Chondrocyte (in vitro differentiated cells): Measurements from ENCODE around the gene SLC16A8. TPM values are rescaled to one million over a fixed set of nuclear protein-coding genes. Genes with fewer than 3 reads are reported as not detected.

Experiments
- DNase-seq: peaks from one replicate; pipeline ENCODE4 v3.0.0; 2021; ENCODE audit warnings: mixed read lengths, low spot score
- H3K27ac Mint-ChIP-seq: one replicate; pipeline ENCODE4 v1.8.0; 2021; ENCODE audit warnings: mild to moderate bottlenecking, moderate library complexity, mixed read lengths; ENCODE audit not compliant: unreplicated experiment
- H3K27me3 Mint-ChIP-seq: 2 replicates; pipeline ENCODE4 v1.8.0; 2021; ENCODE audit warnings: low read depth, mixed read lengths
- H3K36me3 Mint-ChIP-seq: 2 replicates; pipeline ENCODE4 v1.8.0; 2021; ENCODE audit warnings: low read depth, mixed read lengths
- H3K4me1 Mint-ChIP-seq: 2 replicates; pipeline ENCODE4 v1.8.0; 2021; ENCODE audit warnings: low read depth, mild to moderate bottlenecking, mixed read lengths
- H3K4me3 Mint-ChIP-seq: one replicate; pipeline ENCODE4 v1.8.0; 2021; ENCODE audit warnings: mild to moderate bottlenecking, moderate library complexity, mixed read lengths; ENCODE audit not compliant: unreplicated experiment
- H3K9me3 Mint-ChIP-seq: 2 replicates; pipeline ENCODE4 v1.8.0; 2021; ENCODE audit warnings: low read depth, mixed read lengths
- total RNA-seq: library from RNA; stranded (reverse); gene quantifications from 3 replicates; pipeline ENCODE4 v1.2.1, GENCODE V29; 2021
- TF ChIP-seq, protein P1 (sequence below): fragments of 200-600 bp; sonication (generic); IDR thresholded peaks from 2 replicates; pipeline ENCODE4 v1.5.0; 2021; ENCODE audit warnings: antibody characterized with exemption, mild to moderate bottlenecking, moderate library complexity

Gene SLC16A8
- total RNA-seq, 1 donor from 2014 or later: 0.50 TPM

DNA sequence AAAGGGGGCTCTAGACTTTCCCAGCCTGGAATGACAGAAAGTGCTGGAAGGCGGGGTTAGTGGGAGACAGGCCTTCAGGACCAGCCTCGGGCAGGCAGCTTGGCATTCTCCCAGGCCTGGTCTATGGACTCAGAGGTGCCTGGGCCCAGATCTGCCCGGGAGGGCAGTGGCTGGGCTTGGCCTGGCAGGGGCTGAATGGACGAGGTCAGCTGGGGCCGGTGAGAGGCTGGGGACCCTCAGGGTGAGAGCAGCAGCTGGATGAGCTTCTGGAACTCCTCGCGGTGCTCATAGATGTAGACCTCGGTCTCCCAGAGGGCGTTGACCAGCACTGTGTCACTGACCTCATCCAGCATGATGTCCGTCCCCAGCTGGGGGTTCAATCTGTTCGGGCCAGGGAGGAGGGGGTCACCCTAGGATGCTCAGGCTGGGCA lies 28.0 kb upstream of the SLC16A8 start:
- Mint-ChIP-seq H3K9me3 (no peaks in the 10 kb centered on the region), H3K27me3 (no peaks in the 10 kb centered on the region), H3K36me3 (peaks cover 3% of the 10 kb centered on the region), H3K4me3 (no peak overlapping the region), H3K27ac (no peak overlapping the region), H3K4me1 (peaks cover 4% of the 10 kb centered on the region)
- peak; percentile 86 for DNase-seq
- TF ChIP-seq, protein P1, sequence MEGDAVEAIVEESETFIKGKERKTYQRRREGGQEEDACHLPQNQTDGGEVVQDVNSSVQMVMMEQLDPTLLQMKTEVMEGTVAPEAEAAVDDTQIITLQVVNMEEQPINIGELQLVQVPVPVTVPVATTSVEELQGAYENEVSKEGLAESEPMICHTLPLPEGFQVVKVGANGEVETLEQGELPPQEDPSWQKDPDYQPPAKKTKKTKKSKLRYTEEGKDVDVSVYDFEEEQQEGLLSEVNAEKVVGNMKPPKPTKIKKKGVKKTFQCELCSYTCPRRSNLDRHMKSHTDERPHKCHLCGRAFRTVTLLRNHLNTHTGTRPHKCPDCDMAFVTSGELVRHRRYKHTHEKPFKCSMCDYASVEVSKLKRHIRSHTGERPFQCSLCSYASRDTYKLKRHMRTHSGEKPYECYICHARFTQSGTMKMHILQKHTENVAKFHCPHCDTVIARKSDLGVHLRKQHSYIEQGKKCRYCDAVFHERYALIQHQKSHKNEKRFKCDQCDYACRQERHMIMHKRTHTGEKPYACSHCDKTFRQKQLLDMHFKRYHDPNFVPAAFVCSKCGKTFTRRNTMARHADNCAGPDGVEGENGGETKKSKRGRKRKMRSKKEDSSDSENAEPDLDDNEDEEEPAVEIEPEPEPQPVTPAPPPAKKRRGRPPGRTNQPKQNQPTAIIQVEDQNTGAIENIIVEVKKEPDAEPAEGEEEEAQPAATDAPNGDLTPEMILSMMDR: no peak

DNA sequence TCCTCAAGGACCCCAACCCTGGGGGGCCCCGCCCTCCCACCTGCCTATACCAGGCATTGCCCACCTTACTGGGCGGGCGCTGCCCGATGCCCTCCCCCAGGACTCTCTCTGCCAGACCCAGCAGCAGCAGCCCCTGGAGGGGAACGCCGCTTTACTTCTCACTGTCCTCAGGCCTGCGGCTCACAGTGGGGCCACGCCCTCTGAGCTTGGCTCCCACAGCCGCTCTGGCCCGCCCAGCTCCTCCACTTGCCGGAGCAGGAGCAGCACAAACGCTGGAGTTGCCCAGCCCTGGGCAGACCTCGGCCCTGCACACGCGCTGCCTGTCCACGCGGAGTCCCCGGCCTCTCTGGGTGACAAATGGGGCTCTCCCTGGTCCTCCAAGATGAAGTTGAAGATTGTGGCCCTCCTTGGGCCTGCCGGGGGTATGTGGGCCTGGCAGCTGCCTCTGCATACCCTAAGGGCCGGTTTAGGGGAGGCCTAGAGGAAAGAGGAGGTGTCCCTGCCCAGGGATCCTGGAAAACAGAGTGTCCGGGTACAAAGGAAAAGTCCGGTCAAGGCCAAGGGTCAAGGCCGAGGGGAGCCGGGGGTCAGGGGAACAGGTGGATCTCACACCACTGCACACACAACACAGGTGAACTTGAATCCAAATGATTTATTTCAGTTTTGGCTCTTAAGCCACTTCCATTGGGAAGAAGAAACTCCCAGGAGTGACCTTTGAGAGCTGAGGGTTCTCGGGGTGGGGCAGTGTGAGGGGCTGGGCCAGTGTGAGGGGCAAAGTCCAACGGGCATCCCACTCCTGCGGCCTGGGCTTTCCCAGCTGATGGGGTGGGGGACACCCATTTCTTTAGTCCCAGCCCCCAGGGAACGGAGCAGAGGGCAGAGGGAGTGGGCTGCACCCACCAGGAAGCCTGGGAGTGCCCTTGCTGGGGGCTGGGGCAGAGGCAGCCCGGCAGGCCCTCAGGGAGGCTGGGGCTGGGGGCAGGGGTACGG lies 27.2 kb upstream of the SLC16A8 start:
- DNase-seq: no peak
- TF ChIP-seq, protein P1: no peak
- H3K36me3 Mint-ChIP-seq: peaks cover 3% of the 10 kb centered on the region
- no peak overlapping the region for H3K27ac Mint-ChIP-seq
- H3K27me3 Mint-ChIP-seq: no peaks in the 10 kb centered on the region
- no peak overlapping the region for H3K4me3 Mint-ChIP-seq
- H3K9me3 Mint-ChIP-seq: no peaks in the 10 kb centered on the region
- H3K4me1 Mint-ChIP-seq: peaks cover 4% of the 10 kb centered on the region

DNA sequence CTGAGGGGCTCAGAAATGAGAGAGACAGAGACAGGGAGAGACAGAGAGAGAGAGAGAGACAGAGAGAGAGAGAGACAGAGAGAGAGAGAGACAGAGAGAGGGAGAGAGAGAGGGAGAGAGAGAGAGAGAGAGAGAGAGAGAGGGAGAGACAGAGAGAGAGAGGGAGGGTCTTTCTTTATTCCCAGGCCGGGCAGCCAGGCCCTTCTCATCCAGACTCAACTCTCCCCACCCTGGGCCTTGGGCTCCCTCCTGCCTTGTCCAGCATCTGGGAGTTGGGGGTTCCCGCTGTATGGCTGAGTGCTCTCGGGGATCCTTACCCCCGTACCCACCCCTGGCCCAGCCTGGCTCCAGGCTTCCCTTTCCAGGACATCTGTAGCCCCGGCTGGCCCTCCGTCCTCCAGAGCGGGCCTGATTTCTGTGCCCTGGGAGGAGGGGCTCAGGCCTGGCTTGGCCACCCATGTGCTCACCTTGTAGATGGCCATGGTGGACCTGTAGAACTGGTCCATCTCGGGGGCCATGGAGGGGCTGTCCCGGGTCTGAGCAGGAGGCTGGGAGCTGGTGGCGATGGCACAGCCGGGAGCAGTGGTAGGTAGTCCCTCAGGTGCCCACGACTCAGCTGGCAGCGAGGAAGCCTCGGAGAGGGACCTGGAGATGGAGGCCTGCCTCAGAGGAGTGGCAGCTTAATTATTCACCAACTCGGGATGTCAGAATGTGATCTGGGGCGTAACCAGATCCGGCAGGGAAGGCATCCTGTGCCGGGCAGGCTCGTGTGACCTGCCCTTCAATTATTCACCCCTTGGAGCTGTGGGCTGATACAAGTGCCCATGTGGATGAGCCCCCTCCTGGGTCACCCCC lies 26.3 kb upstream of the SLC16A8 start, which contains the start of gene BAIAP2L2:
TSS of gene BAIAP2L2 (minus strand) at position 677 of the 855 bp plus-strand sequence. CDS start at position 518, 159 bp downstream.
- Mint-ChIP-seq H3K27ac (no peak within 1 kb of the TSS), H3K27me3 (no peaks in the 10 kb centered on the region), H3K4me1 (peaks cover 4% of the 10 kb centered on the region), H3K9me3 (no peaks in the 10 kb centered on the region), H3K4me3 (no peak within 1 kb of the TSS), H3K36me3 (peaks cover 3% of the 10 kb centered on the region)
- DNase-seq: peak; percentile 82
- TF ChIP-seq, protein P1: no peak

DNA sequence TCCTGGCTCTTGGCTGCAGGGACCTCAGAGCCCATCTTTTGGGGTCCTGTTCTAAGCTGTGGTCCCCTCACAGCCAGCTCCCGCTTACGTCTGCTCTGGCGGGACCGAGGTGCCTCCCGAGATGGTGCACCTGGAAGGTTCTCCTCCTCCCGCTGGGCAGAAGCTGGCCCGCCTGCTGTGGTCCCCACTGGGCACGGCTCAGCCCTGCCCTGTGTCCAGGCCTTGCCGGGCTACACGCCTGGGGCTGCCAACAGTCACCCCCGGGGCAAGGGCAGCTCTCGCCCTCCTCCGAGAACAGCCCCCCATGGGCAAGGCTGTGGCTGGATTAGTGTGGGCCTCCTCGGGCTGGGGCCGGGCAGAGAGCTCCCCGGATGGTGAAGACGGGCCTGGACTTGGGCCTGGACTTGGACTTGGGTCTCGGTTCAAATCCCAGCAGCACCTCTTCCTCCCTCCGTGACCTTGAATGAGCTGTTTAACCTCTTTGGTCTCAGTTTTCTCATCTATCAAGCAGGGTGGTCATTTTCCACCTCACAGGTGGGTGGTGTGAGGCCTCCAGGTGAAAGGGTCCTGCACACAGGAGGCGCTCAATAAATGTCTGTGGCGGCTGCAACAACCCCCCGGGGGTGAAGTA lies 25.5 kb upstream of the SLC16A8 start:
- no peaks in the 10 kb centered on the region for H3K27me3 Mint-ChIP-seq
- TF ChIP-seq, protein P1: no peak
- H3K27ac Mint-ChIP-seq: no peak overlapping the region
- H3K9me3 Mint-ChIP-seq: no peaks in the 10 kb centered on the region
- DNase-seq: peak; percentile 84
- no peak overlapping the region for H3K4me3 Mint-ChIP-seq
- peaks cover 3% of the 10 kb centered on the region for H3K36me3 Mint-ChIP-seq
- H3K4me1 Mint-ChIP-seq: peaks cover 2% of the 10 kb centered on the region
